Measurements from ENCODE around the gene IL1F10.

GRCh38 chr2:113067681-113068080 is at the start of gene IL1F10:
- no peak for TF ChIP-seq CTCF (IDR thresholded peaks at IDR 0.05; ENCODE audit: insufficient read depth, low read length)
- TF ChIP-seq REST (IDR thresholded peaks at IDR 0.05; ENCODE audit: insufficient replicate concordance, low read depth) = no peak
- no peak for TF ChIP-seq POLR2AphosphoS5 (IDR thresholded peaks at IDR 0.05; ENCODE audit: low read depth)
- TF ChIP-seq SPI1 (IDR thresholded peaks at IDR 0.05; ENCODE audit: borderline replicate concordance, low read depth) = no peak

Measured in HL-60 (cell line).